Activated CD8-positive, alpha-beta T cell treated with anti-CD3 and anti-CD28 coated beads, Interleukin-2, amount 10 ng/mL, durations not matched to agents 7 days and 5 days (primary cell): ENCODE data around the gene TSC22D1. TPM values are rescaled to one million over a fixed set of nuclear protein-coding genes. Genes with fewer than 3 reads are reported as not detected.

Experiments
- ATAC-seq: fragments of 150-1000 bp; cut with Tn5 transposase; one replicate; pipeline ENCODE4 v1.10.0; 2021; ENCODE audit warnings: moderate library complexity
- CTCF ChIA-PET: fragments of 350-600 bp; sonication (Branson Sonifier 250); formaldehyde crosslinking; loops from one replicate; lab custom pipeline; 2021; ENCODE audit warnings: antibody characterized with exemption; lab: Charles Lee
- POLR2A ChIA-PET: fragments of 350-600 bp; sonication (Branson Sonifier 250); formaldehyde crosslinking; loops from one replicate; lab custom pipeline; 2021; ENCODE audit warnings: antibody characterized with exemption; lab: Charles Lee
- DNase-seq: peaks from one replicate; pipeline ENCODE4 v3.0.0-alpha.2; 2020
- H3K27ac Mint-ChIP-seq: one replicate; pipeline ENCODE4 v1.8.0; 2021; ENCODE audit warnings: mild to moderate bottlenecking, mixed read lengths
- H3K27me3 Mint-ChIP-seq: one replicate; pipeline ENCODE4 v1.8.0; 2021; ENCODE audit warnings: low read depth, mixed read lengths
- H3K36me3 Mint-ChIP-seq: one replicate; pipeline ENCODE4 v1.8.0; 2021; ENCODE audit warnings: low read depth, mixed read lengths
- H3K4me1 Mint-ChIP-seq: one replicate; pipeline ENCODE4 v1.8.0; 2021; ENCODE audit warnings: low read depth, mixed read lengths
- H3K4me3 Mint-ChIP-seq: one replicate; pipeline ENCODE4 v1.8.0; 2021; ENCODE audit warnings: mild to moderate bottlenecking, mixed read lengths
- H3K9me3 Mint-ChIP-seq: one replicate; pipeline ENCODE4 v1.8.0; 2022; ENCODE audit warnings: mixed read lengths; ENCODE audit not compliant: insufficient read depth
- total RNA-seq, 2 experiments: library from RNA; stranded (reverse); gene quantifications; one replicate each; pipeline ENCODE4 v1.2.3, GENCODE V29; 2021

TSC22D1 gene
- total RNA-seq, 2 experiments from 2014 or later, result 13.7 to 15.8 TPM

DNA sequence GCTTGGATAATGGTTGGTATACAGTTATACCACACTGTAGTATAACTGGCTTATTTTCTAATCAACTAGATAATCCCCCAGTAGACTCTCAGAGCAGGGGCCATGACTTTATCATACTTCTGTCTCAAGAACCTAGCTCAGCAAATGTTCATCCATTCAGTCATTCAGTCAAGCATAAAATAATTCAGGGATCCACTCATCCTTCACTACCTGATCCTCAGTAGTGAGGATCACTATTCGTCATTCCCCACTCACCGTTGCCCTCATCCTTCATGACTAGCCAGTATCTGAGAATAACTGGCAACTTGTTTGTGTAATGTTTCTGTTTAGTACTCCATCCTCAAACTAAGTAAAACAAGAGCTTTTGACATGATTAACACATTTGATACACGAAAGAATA is 77.6 kb downstream of the TSC22D1 start:
- POLR2A ChIA-PET, result no interaction called here
- peaks cover 6% of the 10 kb centered on the region for H3K9me3 Mint-ChIP-seq
- CTCF ChIA-PET, result interaction anchor here (1.3 kb wide), 1 partner anchor 15 kb away, joined by 3 read pairs; no protein-coding TSS in a partner anchor
- ATAC-seq (no peak), DNase-seq (no peak)
- H3K27me3 Mint-ChIP-seq, result no peaks in the 10 kb centered on the region
- H3K27ac Mint-ChIP-seq, result no peak overlapping the region
- no peaks in the 10 kb centered on the region for H3K4me1 Mint-ChIP-seq
- H3K4me3 Mint-ChIP-seq, result no peak overlapping the region
- no peaks in the 10 kb centered on the region for H3K36me3 Mint-ChIP-seq

DNA sequence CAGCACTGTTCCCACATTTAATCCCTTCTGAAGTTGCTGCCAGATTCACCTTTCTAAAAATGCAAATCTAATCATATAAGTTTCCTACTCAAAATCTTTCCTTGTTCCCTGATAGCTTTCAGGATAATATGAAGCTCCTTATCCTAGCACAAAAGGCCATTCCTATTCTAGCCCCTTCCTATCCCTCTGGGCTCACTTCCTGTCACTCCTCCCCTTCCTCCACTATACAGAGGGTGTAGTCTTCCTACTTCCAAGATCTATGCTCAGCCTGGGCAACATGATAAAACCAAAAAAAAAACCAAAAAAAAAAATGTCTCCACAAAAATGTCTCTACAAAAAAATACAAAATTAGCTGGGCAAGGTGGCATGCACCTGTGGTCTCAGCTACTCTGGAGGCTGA is 78.3 kb downstream of the TSC22D1 start:
- Mint-ChIP-seq H3K4me3 (no peak overlapping the region), H3K27ac (no peak overlapping the region), H3K9me3 (peaks cover 6% of the 10 kb centered on the region), H3K4me1 (no peaks in the 10 kb centered on the region), H3K27me3 (no peaks in the 10 kb centered on the region), H3K36me3 (no peaks in the 10 kb centered on the region)
- DNase-seq, result no peak
- no peak for ATAC-seq
- CTCF ChIA-PET, result interaction anchor here (1.3 kb wide), 1 partner anchor 14 kb away, joined by 3 read pairs; no protein-coding TSS in a partner anchor
- POLR2A ChIA-PET, result no interaction called here

DNA sequence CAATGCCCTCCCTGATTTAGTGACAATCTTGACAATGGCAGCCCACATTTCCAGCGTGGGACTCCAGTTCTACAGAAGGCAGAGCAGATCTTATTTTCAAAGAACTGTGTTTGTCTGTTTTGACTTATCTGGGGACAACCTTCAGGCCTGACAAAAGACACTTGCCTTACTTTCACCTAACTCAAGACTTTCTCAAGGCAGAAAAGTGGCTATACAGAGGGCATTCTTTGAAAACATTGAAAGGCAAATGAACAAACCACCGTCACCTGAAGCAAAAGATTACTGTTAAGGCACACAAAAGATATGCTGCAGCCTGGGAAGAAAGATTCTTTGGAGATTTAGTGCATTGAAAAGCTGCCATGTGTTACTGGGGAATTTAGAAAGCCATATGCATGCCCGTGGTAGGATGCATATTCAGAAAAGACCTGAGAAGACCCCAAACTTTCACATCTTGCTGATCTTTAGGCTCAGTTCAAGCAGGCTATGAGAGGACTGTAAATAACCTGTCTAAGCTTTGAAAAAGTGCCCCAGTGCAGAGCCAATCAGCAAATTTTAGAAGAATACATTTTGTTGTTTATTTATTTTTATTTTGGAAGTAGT is 82.8 kb downstream of the TSC22D1 start:
- ATAC-seq, result no peak
- ChIA-PET CTCF (interaction anchor here (2.8 kb wide), 1 partner anchor 9 kb away, joined by 17 read pairs; no protein-coding TSS in a partner anchor), POLR2A (no interaction called here)
- no peaks in the 10 kb centered on the region for H3K4me1 Mint-ChIP-seq
- no peak for DNase-seq
- no peaks in the 10 kb centered on the region for H3K27me3 Mint-ChIP-seq
- H3K4me3 Mint-ChIP-seq, result no peak overlapping the region
- H3K27ac Mint-ChIP-seq, result no peak overlapping the region
- peaks cover 6% of the 10 kb centered on the region for H3K9me3 Mint-ChIP-seq
- no peaks in the 10 kb centered on the region for H3K36me3 Mint-ChIP-seq

DNA sequence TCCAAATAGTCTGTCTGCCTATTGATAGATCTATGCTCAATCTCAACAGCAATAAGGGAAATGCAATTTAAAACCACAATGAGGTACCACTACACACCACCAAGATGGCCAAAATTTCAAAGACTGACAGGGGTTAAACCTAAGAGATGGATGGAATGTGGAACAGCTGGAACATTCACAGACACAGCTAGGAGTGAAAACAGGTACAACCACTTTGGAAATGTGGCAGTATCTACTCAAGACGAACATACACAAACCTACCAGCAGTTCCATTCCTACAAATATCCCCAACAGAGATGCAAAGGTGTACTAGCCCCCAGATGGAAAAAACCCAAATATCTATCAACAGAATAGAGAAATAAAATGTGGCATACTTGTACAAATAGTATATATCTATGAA is 86.4 kb downstream of the TSC22D1 start:
- Mint-ChIP-seq H3K36me3 (no peaks in the 10 kb centered on the region), H3K9me3 (no peaks in the 10 kb centered on the region), H3K4me3 (no peak overlapping the region), H3K27me3 (no peaks in the 10 kb centered on the region), H3K27ac (no peak overlapping the region), H3K4me1 (peaks cover 4% of the 10 kb centered on the region)
- no peak for DNase-seq
- ChIA-PET CTCF (interaction anchor here (1.1 kb wide), 1 partner anchor 86 kb away, joined by 6 read pairs; no protein-coding TSS in a partner anchor), POLR2A (no interaction called here)
- ATAC-seq, result no peak

DNA sequence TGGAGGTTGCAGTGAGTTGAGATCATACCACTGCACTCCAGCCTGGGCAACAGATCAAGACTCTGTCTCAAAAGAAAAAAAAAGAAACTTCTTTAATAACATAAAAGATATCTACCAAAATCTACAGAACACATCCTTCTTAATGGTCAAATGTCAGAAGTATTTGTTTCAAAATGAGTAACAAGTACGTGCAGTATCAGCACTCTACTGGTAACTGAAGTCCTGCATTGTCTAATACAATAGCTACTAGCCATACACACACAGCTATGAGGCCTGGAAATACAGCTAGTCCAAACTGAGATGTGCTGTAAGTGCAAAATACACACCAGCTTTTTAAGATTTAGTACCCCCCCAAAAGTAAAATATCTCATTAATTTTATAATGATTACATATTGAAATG is 88.1 kb downstream of the TSC22D1 start:
- no peaks in the 10 kb centered on the region for H3K27me3 Mint-ChIP-seq
- H3K4me3 Mint-ChIP-seq, result no peak overlapping the region
- no peaks in the 10 kb centered on the region for H3K9me3 Mint-ChIP-seq
- peaks cover 15% of the 10 kb centered on the region for H3K4me1 Mint-ChIP-seq
- ChIA-PET CTCF (no interaction called here), POLR2A (no interaction called here)
- DNase-seq (no peak), ATAC-seq (no peak)
- H3K27ac Mint-ChIP-seq, result no peak overlapping the region
- no peaks in the 10 kb centered on the region for H3K36me3 Mint-ChIP-seq

DNA sequence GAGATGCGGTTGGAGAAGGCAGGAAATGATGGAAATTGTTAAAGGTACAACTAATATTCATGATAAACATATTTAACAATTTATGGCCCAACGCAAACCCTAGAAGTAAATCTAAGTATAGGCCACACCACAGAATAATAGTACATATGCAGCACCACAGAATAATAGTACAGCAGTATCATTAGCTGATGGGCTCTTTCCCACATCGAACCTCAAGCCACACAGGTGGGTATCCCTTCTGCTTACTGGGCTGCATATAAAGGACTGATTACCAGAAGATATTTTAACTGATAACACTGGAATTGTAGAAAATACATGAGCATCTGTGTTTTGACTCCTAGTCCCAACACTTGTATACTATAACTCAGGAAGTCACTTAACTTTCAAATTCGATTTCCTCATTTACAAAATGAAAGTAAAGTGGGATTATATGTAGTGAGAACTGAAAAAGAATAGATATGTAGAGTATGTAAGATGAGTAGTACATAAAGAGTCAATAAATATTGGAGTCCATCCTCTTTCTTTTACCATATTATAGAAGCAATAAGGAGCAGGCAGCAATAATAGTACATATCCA is 91.5 kb downstream of the TSC22D1 start:
- DNase-seq, result no peak
- ChIA-PET POLR2A (no interaction called here), CTCF (interaction anchor here (0.8 to 4.2 kb wide), 32 partner anchors 8 to 819 kb away, joined by 3 to 31 read pairs (median 5); no protein-coding TSS in a partner anchor)
- Mint-ChIP-seq H3K4me1 (peaks cover 15% of the 10 kb centered on the region), H3K4me3 (peak overlapping the region; percentile 66), H3K36me3 (no peaks in the 10 kb centered on the region), H3K9me3 (no peaks in the 10 kb centered on the region), H3K27ac (peak overlapping the region; percentile 71), H3K27me3 (no peaks in the 10 kb centered on the region)
- peak; percentile 51 for ATAC-seq

DNA sequence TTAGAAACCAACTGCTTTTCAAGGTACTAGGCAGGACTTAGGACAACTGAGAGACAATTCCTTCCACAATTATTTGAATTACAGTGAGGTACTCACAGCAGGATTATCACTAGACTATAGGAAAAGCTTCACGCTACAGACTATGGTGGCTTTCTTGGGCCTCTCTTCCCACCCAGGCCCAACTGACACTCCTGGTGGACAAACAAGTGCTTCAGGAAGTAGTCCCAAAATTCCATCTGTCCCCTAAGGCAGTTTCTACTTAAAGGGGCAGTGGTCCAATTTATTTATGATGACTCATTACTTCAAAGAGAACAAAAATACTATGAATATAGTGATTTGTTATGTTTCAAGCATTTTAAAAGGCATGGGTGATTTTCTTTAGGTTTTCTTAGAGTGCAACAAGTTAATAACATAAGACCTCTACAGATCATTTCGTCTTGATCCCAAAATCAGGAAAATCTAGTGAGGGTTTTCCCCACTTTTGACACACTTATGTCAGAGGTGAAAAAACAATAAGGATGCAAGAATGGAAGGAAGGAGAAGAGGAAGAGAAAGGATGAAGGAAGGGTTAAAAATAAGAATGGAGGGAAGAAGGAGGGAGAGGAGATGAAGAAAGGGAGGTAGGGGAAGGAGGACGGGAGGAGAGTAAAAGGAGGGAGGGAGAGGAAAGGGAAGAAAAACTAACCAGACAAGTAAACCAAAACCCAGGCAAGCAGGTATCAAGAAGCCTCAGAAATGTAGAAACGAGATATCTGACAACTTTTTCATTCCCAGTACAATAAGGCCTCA is 101.8 kb downstream of the TSC22D1 start:
- no peaks in the 10 kb centered on the region for H3K4me1 Mint-ChIP-seq
- no peaks in the 10 kb centered on the region for H3K36me3 Mint-ChIP-seq
- CTCF ChIA-PET, result interaction anchor here (0.8 to 2.0 kb wide), 3 partner anchors 9 to 569 kb away, joined by 3 to 16 read pairs (median 4); no protein-coding TSS in a partner anchor

DNA sequence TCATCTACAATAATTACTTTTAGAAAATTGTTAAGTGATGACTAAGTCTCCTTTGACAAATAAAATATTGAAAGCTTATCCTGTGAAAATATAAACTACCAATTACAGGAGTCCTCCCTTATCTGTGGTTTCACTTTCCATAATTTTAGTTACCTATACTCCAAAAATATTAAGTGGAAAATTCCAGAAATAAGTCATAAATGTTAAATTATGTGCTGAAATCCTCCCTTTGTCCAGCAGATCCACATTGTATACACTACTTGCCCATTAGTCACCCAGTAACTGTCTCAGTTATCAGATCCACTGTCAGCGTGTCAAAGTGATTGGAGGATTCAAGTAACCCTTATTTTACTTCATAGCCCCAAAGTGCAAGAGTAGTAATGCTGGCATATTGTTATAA is 104.4 kb downstream of the TSC22D1 start:
- ChIA-PET POLR2A (no interaction called here), CTCF (interaction anchor here (1.3 to 1.5 kb wide), 3 partner anchors 11 to 567 kb away, joined by 3 to 5 read pairs (median 3); no protein-coding TSS in a partner anchor)
- Mint-ChIP-seq H3K4me3 (no peak overlapping the region), H3K9me3 (no peaks in the 10 kb centered on the region), H3K27ac (no peak overlapping the region), H3K4me1 (no peaks in the 10 kb centered on the region), H3K27me3 (no peaks in the 10 kb centered on the region), H3K36me3 (no peaks in the 10 kb centered on the region)
- ATAC-seq (no peak), DNase-seq (no peak)

More for the DNA sequence above, 101.8 kb downstream of the TSC22D1 start:
- Mint-ChIP-seq H3K27ac (no peak overlapping the region), H3K4me3 (no peak overlapping the region), H3K27me3 (no peaks in the 10 kb centered on the region), H3K9me3 (no peaks in the 10 kb centered on the region)
- POLR2A ChIA-PET, result no interaction called here
- ATAC-seq (no peak), DNase-seq (no peak)

DNA sequence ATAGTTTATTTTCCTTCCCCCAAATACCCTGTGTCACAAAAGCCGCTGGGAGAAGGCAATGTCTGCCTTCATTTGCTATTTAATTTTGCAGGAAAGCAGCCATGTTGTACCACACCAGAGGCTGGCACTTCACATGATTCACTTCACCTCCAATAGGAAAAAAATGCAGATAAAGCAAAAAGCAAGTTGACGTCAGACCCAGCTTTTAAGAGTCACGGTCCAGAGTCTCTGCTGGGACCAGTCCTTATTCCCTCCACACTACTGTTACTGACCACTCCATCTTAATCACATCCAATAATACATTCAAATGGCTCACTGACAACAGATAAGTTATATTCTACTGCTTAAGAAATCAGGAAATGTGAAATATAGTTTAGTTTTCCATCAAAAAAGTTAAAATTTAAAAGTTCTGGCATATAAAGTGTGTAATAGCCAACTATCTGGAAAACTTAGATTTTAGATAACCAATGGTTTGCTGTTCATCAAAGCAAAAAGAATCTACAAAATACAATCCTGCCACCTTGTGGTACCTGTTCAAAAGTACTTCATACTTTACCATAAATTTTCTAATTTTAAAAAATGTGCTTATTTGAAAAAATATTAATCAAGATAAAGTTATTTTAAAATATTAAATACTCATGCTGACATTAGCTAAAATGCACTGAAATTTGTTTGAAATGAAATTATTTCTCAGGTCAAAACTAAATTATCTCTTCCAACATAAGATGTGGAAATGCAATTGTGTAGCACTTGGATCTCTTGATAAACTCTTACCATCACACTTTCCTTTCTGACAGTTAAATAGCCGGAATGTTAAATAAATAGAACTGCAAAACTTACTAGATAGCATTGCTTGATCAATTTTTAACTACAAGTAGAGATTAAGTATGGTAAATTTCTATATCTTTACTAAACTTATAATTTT is 105.2 kb downstream of the TSC22D1 start:
- H3K27ac Mint-ChIP-seq, result no peak overlapping the region
- no peaks in the 10 kb centered on the region for H3K9me3 Mint-ChIP-seq
- H3K36me3 Mint-ChIP-seq, result no peaks in the 10 kb centered on the region
- H3K27me3 Mint-ChIP-seq, result no peaks in the 10 kb centered on the region
- POLR2A ChIA-PET, result no interaction called here
- ATAC-seq (no peak), DNase-seq (no peak)
- CTCF ChIA-PET, result interaction anchor here (1.0 to 3.6 kb wide), 5 partner anchors 10 to 566 kb away, joined by 3 to 18 read pairs (median 4); no protein-coding TSS in a partner anchor
- H3K4me1 Mint-ChIP-seq, result no peaks in the 10 kb centered on the region
- H3K4me3 Mint-ChIP-seq, result no peak overlapping the region

DNA sequence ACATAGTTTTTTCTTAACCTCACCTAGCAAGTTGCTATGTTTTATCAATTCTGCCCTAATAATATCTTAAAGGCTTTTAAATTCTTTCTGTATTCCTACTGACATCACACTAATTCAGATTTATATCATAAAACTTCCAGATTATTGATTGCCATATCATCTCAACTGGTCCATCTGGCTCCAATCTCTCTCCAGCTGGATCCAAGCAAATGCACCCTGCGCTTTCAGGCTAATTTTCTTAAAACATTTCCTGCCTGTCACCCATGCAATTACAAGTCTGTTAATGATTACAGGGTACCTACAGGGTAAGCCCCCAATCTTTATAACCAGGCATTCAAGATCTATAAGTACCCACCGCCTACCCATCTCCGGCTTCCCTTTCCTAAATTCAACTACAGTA is 107.3 kb downstream of the TSC22D1 start:
- no peaks in the 10 kb centered on the region for H3K9me3 Mint-ChIP-seq
- no peak overlapping the region for H3K27ac Mint-ChIP-seq
- no peak overlapping the region for H3K4me3 Mint-ChIP-seq
- DNase-seq (no peak), ATAC-seq (no peak)
- ChIA-PET CTCF (interaction anchor here (1.2 to 3.6 kb wide), 7 partner anchors 9 to 563 kb away, joined by 3 to 18 read pairs (median 4); no protein-coding TSS in a partner anchor), POLR2A (no interaction called here)
- H3K4me1 Mint-ChIP-seq, result no peaks in the 10 kb centered on the region
- H3K27me3 Mint-ChIP-seq, result no peaks in the 10 kb centered on the region
- no peaks in the 10 kb centered on the region for H3K36me3 Mint-ChIP-seq

DNA sequence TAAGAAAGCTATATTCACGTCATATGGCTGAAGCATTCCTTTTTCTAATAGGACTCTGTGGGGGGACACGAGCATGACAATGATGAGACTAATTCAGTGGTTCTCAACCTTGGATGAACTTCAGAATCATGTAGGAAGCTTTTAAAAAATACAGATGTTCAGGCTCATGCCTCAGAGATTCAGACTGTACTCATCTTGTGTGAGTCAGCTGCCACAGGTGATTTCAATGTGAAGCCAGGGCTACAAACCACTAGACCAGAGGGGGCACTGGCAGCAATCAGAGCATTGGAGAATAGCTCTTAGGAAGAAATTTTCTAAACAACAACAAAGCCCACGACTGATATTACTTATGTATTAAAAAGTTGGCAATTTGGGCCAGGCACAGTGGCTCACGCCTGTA is 110.8 kb downstream of the TSC22D1 start:
- POLR2A ChIA-PET, result no interaction called here
- Mint-ChIP-seq H3K9me3 (no peaks in the 10 kb centered on the region), H3K4me1 (no peaks in the 10 kb centered on the region), H3K36me3 (no peaks in the 10 kb centered on the region), H3K4me3 (no peak overlapping the region), H3K27me3 (no peaks in the 10 kb centered on the region), H3K27ac (no peak overlapping the region)
- CTCF ChIA-PET, result interaction anchor here (0.6 to 1.4 kb wide), 4 partner anchors 9 to 557 kb away, joined by 3 read pairs; no protein-coding TSS in a partner anchor
- DNase-seq, result no peak
- no peak for ATAC-seq
